NCI-H524 treated with DMSO at 0.1 percent for 48 hours (cell line): ENCODE data around the gene RALBP1.
A peak's percentile ranks its signal among the peaks of the same experiment; 100 is the strongest.
"Not testable (repeated sequence)": the region's sequence is repeated elsewhere in the genome, so short reads cannot be mapped to it uniquely, and the experiment has no call there.

ENCODE experiments used
- DNase-seq: peaks from one replicate; lab custom pipeline; 2025; lab: John Stamatoyannopoulos, UW

The RALBP1 gene

GRCh38 chr18:9454061-9454703 lies 21.1 kb upstream of the RALBP1 start:
- no peak for DNase-seq

DNA sequence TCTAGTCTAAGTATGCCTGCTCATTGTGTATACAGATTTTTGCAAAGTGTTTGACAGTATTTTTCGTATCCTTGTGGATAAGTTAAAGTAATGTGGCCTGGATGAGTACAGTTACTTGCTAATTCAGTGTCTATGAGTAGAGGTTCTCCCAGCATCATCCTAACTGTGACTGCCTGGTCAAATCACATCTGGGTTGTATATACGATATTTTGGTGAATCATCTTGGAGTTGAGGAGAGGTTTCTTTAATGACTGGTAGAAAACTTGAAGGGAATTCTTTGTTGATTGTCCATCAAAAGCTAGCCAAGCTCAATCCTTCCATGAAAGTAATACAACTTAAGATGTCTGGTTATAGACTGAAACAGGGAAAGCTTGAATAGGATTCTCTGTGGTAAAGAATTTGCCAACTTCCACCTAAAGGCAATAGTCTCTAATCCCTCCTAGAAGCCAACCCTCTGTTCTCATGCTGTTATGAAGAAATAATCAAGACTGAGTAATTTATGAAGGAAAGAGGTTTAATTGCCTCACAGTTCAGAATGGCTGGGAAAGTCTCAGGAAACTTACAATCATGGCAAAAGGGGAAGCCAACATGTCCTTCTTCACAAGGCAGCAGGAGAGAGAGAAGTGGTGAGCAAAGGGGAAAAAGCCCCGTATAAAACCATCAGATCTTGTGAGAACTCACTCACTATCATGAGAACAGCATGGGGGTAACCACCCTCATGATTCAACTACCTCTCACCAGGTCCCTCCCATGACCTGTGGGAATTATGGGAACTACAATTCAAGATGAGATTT lies 19.4 kb upstream of the RALBP1 start:
- no peak for DNase-seq

- DNase-seq: no peak
Observed at GRCh38 chr18:9466127-9466526, 9.2 kb upstream of the RALBP1 start.

GRCh38 chr18:9466846-9467245 lies 8.5 kb upstream of the RALBP1 start:
- DNase-seq: no peak

GRCh38 chr18:9468998-9469397 lies 6.3 kb upstream of the RALBP1 start:
- DNase-seq: no peak

DNA sequence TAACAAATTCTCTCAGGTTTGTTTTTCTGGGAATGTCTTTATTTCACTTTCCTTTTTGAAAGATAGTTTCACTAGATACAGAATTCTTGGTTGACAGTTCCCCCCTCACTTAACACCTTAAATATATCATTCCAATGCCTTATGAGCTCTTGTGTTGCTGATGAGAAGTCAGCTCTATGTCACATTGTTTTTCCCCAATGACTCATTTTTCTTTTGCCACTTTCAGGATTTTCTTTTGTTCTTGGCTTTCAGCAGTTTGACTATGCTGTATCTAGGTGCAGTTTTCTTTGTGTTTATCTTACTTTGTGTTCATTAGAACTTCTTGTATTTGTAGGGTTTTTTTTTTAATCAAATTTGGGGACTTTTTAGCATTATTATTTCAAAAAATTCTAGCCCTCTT lies 5.6 kb upstream of the RALBP1 start:
- no peak for DNase-seq

DNA sequence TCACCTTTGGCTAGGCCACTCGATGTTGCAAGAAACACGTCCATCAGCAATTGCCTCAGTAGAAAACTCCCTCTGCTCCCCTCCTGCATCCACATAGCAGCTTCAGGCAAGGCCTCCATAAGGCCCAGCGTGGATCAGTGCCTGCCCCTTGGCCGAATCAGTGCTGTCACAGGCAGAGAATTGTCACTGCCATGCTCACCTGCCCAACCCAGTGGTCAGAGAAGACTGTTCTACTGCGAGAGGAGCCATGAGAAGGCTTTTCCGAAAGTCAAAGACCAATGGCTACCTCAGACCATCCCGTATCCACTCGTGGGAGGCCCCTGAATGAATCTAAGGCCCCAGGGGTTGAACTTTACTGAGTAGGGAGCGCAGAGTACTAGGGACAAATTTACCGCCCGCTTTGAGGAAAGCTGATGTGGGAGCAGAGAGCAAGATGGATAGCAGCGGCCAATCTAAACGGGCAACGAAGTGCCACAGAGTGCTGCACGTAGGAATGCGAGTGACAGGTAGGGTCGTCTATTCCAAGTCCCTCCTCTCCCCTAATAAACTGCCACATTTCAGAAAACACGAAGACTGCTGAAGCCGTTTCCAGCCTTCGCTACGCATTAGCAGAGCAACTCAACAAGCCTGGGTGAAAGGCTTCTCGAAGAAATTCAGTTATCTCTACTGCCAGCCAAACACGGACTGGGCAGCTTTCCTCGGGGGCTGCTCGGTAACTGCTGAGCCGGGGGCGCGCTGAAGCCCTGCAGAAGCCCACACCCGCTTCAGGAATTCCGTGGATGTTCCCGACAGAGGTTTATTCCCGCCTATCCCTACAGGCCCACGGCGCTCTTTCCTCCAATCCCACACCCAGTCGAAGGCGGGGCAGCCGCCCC lies 968 bp upstream of the RALBP1 start:
- no peak for DNase-seq

DNA sequence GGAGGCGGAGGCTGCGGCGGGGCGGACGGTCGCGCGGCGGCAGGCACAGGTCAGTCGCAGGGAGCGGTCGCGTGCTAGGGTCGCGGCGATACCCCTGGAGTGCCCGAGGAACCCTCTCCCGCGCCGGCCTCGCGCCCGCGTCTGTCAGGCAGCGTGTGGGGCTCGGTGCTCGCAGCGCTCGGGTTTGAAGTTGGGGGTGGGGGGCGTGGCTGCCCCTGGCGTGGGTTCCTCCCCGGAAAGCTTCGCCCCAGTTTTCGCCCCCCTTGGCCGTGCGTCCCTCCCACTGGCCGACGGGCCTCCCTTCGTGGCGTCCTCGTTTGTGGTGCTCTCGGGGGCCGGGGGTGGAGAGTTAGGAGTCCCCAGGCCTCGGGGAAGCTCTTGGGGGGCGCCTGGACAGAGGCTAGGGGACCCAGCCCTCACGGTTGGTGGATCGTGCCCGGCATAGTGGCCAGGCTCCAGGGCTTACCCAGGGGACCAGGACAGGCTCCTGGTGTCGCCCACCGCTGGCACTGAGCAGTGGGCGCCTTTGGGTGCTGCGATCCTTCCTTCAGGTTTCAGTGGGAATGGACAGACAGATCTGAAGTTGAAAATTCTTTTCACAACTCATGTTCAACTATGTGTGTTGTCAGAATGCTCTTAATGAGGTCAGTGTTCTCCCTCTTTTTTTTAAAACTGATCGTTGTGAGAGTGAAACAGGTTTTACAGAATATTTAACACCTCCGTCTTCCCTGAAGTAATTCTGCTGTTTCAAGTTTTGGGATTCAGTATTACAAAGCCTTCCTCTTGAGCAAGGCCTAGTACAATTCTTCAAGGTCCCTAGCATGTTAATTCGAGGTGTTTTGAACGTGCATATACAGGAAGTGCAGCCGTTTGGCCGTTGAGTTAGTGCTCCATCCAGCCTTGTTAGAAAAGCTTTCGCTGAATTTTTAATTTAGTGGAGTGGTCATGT lies 604 bp downstream of the RALBP1 start:
- no peak for DNase-seq

DNA sequence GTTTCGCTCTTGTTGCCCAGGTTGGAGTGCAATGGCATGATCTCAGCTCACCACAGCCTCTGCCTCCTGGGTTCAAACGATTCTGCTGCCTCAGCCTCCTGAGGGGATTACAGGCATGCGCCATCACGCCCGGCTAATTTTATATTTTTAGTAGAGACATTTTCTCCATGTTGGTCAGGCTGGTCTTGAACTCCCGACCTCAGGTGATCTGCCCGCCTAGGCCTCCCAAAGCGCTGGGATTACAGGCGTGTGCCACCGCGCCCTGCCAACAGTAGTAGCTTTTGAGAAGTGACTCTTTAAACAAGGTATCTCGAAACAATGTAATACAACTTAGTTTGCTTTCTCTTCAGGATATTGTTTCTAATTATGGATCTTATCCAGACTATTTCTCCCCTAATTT lies 1.6 kb downstream of the RALBP1 start:
- DNase-seq: not testable (repeated sequence)

GRCh38 chr18:9477509-9477908 lies 2.2 kb downstream of the RALBP1 start:
- no peak for DNase-seq

DNA sequence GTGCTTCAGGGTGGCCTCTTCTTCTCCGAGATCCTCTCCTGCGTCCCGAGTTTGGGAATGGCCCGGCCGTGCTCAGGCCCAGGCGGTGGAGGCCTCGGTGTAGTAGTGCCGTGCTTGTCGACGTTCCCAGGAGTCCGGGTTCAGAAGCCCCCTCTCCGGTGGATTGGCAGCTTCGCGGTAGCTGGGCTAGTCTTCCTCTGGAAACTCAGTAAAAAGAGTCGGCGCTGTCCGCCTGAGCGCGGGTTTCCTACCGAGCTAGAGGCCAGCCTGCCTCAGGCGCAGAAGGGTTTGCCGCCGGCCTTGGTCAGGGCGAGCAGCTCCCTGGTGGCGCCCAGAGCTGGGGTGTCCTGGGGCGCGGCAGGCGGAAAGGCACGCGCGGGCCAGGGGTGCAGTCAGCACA lies 3.2 kb downstream of the RALBP1 start:
- DNase-seq: no peak

DNA sequence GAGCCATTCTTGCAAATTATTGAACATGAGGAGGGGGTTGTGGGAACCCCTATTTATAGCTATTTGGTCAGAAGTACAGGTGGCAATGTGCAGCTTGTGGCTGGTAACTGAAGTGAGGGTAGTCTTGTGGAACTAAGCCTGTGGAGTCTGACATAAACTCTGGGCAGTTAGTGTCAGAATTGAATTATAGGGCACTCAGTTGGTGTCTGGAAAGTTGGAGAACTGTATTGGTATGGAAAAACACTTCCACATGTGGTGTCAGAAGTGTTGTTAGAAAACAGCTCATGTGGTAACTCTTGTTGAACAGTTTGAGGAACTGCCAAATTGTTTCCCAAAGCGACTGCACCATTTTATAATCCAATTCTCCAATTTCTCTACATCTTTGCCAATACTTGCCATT lies 7.5 kb downstream of the RALBP1 start:
- no peak for DNase-seq

GRCh38 chr18:9483526-9483925 lies 8.2 kb downstream of the RALBP1 start:
- no peak for DNase-seq

DNA sequence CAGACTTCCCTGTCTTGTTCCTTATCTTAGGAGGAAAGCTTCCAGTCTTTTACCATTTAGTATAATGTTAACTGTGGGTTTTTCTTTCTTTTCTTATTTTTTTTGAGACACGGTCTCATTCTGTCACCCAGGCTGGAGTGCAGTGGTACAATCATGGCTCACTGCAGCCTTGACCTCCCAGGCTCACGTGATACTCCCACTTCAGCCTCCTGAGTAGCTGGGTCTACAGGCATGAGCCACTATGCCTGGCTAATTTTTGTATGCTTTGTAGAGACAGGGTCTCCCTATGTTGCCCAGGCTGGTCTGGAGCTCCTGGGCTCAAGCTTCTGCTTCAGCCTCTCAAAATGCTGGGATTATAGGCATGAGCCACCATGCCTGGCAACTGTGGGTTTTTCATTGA lies 9.5 kb downstream of the RALBP1 start:
- DNase-seq: not testable (repeated sequence)

GRCh38 chr18:9488538-9488937 lies 13.2 kb downstream of the RALBP1 start:
- DNase-seq: no peak

GRCh38 chr18:9494778-9495331 lies 19.5 kb downstream of the RALBP1 start:
- no peak for DNase-seq

DNA sequence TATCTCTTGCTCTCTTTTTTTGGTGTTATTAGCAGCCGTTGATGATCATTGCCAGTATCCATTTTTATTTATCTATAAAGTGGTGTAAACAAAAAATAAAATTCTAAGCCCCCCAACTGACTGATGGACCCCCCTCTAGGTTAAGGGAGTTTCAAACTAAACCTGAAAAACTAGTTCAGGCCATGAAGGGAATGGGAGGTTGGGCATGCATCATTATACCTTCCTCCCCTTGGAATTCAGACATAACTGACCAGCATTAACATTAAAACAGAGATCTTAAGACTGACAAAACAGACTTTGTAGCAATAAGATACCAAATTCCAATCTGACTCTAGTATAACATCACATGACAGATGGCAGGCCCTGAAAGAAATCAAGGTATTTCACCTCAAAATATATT lies 20.2 kb downstream of the RALBP1 start:
- no peak for DNase-seq

DNA sequence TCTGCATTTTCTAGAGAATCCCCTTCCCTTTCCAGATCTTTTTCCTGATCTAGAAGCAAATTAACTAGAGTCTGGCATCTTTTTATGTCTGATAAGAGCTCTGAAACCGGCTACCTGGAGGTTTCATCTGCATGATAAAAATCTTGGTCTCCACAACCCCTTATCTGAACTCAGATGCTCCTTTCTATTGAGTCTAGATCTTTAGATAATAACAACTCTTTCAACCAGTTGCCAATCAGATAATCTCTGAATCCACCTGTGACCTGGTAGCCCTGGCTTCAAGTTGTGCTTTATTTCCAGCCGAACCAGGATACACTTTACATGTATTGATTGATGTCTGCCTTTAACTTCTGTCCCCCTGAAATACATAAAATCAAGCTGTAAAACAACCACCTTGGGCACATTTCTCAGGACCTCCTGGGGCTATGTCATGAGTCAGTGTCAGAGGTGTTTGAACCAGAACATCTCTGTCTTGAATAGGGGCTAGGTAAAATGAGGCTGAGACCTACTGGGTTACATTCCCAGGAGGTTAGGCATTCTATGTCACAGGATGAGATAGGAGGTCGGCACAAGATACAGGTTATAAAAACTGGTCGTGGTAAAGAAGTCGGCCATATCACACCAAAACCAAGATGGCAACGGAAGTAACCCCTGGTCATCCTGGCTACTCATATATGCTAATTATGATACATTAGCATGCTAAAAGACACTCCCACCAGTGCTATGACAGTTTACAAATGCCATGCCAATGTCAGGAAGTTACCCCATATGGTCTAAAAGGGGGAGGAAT lies 20.8 kb downstream of the RALBP1 start:
- no peak for DNase-seq

GRCh38 chr18:9506046-9506792 lies 30.9 kb downstream of the RALBP1 start:
- peak; percentile 46 for DNase-seq
